Stimulated activated CD4-positive, alpha-beta T cell treated with anti-CD3 and anti-CD28 coated beads, Interleukin-1b, Interleukin-23, amount 100 ng/mL, for 1 hour (primary cell): ENCODE measurements around the gene DUSP1.

Source experiments
- DNase-seq, 2 donors: peaks; one replicate each; pipeline ENCODE4 v3.0.0-alpha.2; 2020; ENCODE audit warnings: low read depth in 2 of 2

DUSP1 gene

GRCh38 chr5:172779691-172780341, 8.8 kb upstream of the DUSP1 start:
- DNase-seq: no peak

- DNase-seq: no peak
Measured at GRCh38 chr5:172777881-172778814, 7.2 kb upstream of the DUSP1 start.

- no peak for DNase-seq
Measured at GRCh38 chr5:172776235-172776594, 5.2 kb upstream of the DUSP1 start.

GRCh38 chr5:172775326-172776234, 4.6 kb upstream of the DUSP1 start:
- no peak for DNase-seq

GRCh38 chr5:172774561-172775315, 3.7 kb upstream of the DUSP1 start:
- no peak for DNase-seq

GRCh38 chr5:172773481-172774469, 2.8 kb upstream of the DUSP1 start:
- no peak for DNase-seq

GRCh38 chr5:172772112-172772906, 1.3 kb upstream of the DUSP1 start:
- DNase-seq: peak; percentile 60 to 62

- no peak for DNase-seq
Measured at GRCh38 chr5:172771439-172772111, 580 bp upstream of the DUSP1 start.

- DNase-seq: no peak
Measured at GRCh38 chr5:172770374-172770674, 671 bp downstream of the DUSP1 start.

- DNase-seq: no peak
Measured at GRCh38 chr5:172769616-172770373, 1.2 kb downstream of the DUSP1 start.

- DNase-seq: no peak
Measured at GRCh38 chr5:172769342-172769615, 1.7 kb downstream of the DUSP1 start.

- no peak for DNase-seq
Measured at GRCh38 chr5:172768573-172769341, 2.2 kb downstream of the DUSP1 start.

- no peak for DNase-seq
Measured at GRCh38 chr5:172768098-172768572, 2.9 kb downstream of the DUSP1 start.

- DNase-seq: no peak
Measured at GRCh38 chr5:172766287-172767108, 4.5 kb downstream of the DUSP1 start.

GRCh38 chr5:172765766-172766286, 5.2 kb downstream of the DUSP1 start:
- DNase-seq: no peak
